Hepatocyte (in vitro differentiated cells): ENCODE results near the gene LAPTM5. TPM values are rescaled to one million over a fixed set of nuclear protein-coding genes. Genes with fewer than 3 reads are reported as not detected.

Experiments used
- DNase-seq: peaks from one replicate; pipeline ENCODE4 v3.0.0-alpha.2; 2016; ENCODE audit warnings: low spot score
- H2AFZ ChIP-seq: fragments of 200-600 bp; sonication (generic); 2 replicates; pipeline ENCODE4 v1.6.0; 2016; ENCODE audit warnings: antibody characterized with exemption, mild to moderate bottlenecking
- H3K27ac ChIP-seq: fragments of 200-600 bp; sonication (generic); 2 replicates; pipeline ENCODE4 v1.5.1; 2016; ENCODE audit warnings: mild to moderate bottlenecking
- H3K27me3 ChIP-seq: fragments of 200-600 bp; sonication (generic); 2 replicates; pipeline ENCODE4 v1.6.1; 2016
- H3K36me3 ChIP-seq: fragments of 200-600 bp; sonication (generic); replicated peaks from 2 replicates; pipeline ENCODE4 v1.5.1; 2016; ENCODE audit warnings: low read depth; ENCODE audit not compliant: insufficient read depth
- H3K4me1 ChIP-seq: fragments of 200-600 bp; sonication (generic); 2 replicates; pipeline ENCODE4 v1.5.1; 2016; ENCODE audit warnings: mild to moderate bottlenecking, moderate library complexity; ENCODE audit not compliant: insufficient read depth
- H3K4me2 ChIP-seq: fragments of 200-600 bp; sonication (generic); 2 replicates; pipeline ENCODE4 v1.6.0; 2016
- H3K4me3 ChIP-seq: fragments of 200-600 bp; sonication (generic); 2 replicates; pipeline ENCODE4 v1.5.1; 2016; ENCODE audit warnings: mild to moderate bottlenecking
- H3K79me2 ChIP-seq: fragments of 200-600 bp; sonication (generic); 2 replicates; pipeline ENCODE4 v1.6.0; 2017; ENCODE audit warnings: mild to moderate bottlenecking
- H3K9me2 ChIP-seq: fragments of 200-600 bp; sonication (generic); replicated peaks from 2 replicates; pipeline ENCODE4 v1.6.0; 2017; ENCODE audit warnings: mild to moderate bottlenecking; ENCODE audit not compliant: insufficient read depth
- H3K9me3 ChIP-seq: fragments of 200-600 bp; sonication (generic); 2 replicates; pipeline ENCODE4 v1.5.1; 2016; ENCODE audit warnings: low read depth, mild to moderate bottlenecking
- H4K20me1 ChIP-seq: fragments of 200-600 bp; sonication (generic); 2 replicates; pipeline ENCODE4 v1.6.0; 2016; ENCODE audit warnings: mild to moderate bottlenecking; ENCODE audit not compliant: insufficient read depth, poor library complexity, severe bottlenecking
- CTCF ChIP-seq: fragments of 200-600 bp; sonication (generic); IDR thresholded peaks from 2 replicates; pipeline ENCODE4 v1.5.1; 2016; ENCODE audit warnings: antibody characterized with exemption, mild to moderate bottlenecking; ENCODE audit not compliant: poor library complexity
- EZH2 ChIP-seq: fragments of 200-600 bp; sonication (generic); IDR thresholded peaks from 2 replicates; pipeline ENCODE4 v1.6.1; 2016; ENCODE audit warnings: antibody characterized with exemption, mild to moderate bottlenecking, borderline replicate concordance
- EZH2phosphoT487 ChIP-seq: fragments of 200-600 bp; sonication (generic); IDR thresholded peaks from one replicate; pipeline ENCODE4 v1.6.1; 2018; ENCODE audit warnings: antibody characterized with exemption, mild to moderate bottlenecking, low read depth, moderate library complexity; ENCODE audit not compliant: unreplicated experiment, severe bottlenecking
- WGBS: methylation state at CpG from one replicate; pipeline ENCODE4 v1.1.6; 2016; ENCODE audit warnings: low lambda C conversion rate; ENCODE audit errors: missing lambda C conversion rate; 5-methylcytosine and 5-hydroxymethylcytosine counted together
- polyA plus RNA-seq: library from polyadenylated mRNA; unstranded; fragments of >200 nt; fragmentation: Nextera tagmentation; extraction: Ambion mirVana; gene quantifications from 2 replicates; pipeline ENCODE4 v1.2.1, GENCODE V29; 2016
- total RNA-seq: library from RNA; depleted of rRNA; stranded (reverse); fragments of >200 nt; gene quantifications from 2 replicates; pipeline ENCODE4 v1.2.3, GENCODE V29; 2014

Gene LAPTM5
- total and polyA plus RNA-seq, 2 experiments from 2014 or later: 2.6 to 3.2 TPM

DNA sequence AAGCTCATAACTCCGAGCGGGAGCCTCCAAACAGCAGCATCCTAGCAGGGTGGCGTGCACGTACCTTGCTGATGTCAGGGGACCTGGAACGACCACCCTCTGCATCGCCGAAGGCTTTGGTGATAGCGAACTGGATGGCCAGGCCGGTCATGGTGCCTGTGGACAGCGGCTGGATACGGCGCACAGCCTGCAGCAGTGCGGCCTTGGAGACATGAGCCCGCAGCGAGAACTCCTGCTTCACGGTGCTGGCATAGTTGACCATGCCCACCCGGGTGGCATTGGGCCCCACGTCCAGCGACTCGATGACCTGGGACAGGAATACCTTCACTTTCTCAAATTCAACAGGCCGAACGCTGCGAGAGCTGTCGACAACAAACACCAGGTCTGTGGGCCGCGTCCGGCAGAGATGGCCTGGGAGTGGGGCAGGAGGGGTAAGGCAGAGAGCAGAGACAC, 36.2 kb downstream of the LAPTM5 start:
- no peak for TF ChIP-seq EZH2
- TF ChIP-seq EZH2phosphoT487: no peak
- TF ChIP-seq CTCF: no peak
- WGBS: 97% methylated on average over 27 of the region's 27 CpGs

DNA sequence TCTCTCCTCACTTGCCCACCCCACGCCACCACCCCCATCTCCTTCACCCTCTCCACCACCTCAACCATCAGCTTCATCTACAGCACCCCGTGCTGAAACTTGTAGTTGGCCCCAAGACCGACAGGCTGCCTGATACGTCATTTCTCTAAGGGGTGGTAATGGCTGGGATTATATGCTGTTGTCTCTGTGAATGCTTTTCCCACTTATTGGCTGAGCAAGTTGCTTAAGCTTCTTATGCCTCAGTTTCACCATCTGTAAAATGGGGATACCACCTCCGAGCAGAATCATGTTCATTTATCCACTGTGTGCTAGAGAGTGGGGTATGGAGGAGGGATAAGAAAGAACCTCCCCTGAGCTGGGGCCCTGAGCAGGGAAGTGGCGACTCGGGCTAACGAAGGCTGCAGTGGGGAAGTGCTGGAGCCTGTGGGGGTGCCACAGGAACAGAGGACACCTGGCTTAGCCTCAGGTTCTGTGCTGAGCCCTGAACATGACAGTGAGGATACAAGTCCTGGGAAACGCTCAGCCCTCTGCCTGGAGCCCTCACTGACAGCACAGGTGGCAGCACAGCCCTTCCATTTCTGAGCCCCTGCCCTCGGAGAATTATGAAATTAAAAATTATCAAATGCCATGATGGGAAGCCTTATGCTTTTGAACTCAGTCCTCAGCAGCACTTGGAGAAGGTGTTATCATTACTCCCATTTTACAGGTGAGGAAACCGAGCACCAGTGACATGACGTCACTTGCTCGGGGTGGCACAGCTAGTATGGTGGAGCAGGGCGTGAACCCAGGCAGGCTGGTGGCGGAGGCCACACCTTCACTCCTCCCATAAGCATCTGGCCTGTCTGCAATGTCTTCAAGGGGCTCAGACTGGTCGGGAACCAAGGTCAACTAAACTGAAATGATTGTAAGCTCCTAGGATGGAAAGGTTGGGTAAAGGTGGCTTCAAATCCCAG, 37.0 kb downstream of the LAPTM5 start:
- H3K27ac ChIP-seq: no peak overlapping the region
- no peaks in the 10 kb centered on the region for H3K36me3 ChIP-seq
- peaks cover 4% of the 10 kb centered on the region for H3K4me1 ChIP-seq
- WGBS: 90% methylated on average over 16 of the region's 16 CpGs
- H3K4me3 ChIP-seq: no peak overlapping the region
- H3K9me3 ChIP-seq: no peaks in the 10 kb centered on the region
- TF ChIP-seq EZH2 (no peak), EZH2phosphoT487 (no peak), CTCF (no peak)
- H2AFZ ChIP-seq: no peak overlapping the region
- H4K20me1 ChIP-seq: no peaks in the 10 kb centered on the region
- no peaks in the 10 kb centered on the region for H3K9me2 ChIP-seq
- no peaks in the 10 kb centered on the region for H3K27me3 ChIP-seq
- H3K4me2 ChIP-seq: no peak overlapping the region
- no peak for DNase-seq
- H3K79me2 ChIP-seq: peaks cover 3% of the 10 kb centered on the region

More for the DNA sequence above, 36.2 kb downstream of the LAPTM5 start:
- H3K27ac ChIP-seq: no peak overlapping the region
- no peaks in the 10 kb centered on the region for H3K36me3 ChIP-seq
- no peak overlapping the region for H3K4me2 ChIP-seq
- no peaks in the 10 kb centered on the region for H3K9me2 ChIP-seq
- H3K79me2 ChIP-seq: peaks cover 3% of the 10 kb centered on the region
- H3K27me3 ChIP-seq: no peaks in the 10 kb centered on the region
- no peak overlapping the region for H3K4me3 ChIP-seq
- DNase-seq: no peak
- no peaks in the 10 kb centered on the region for H3K9me3 ChIP-seq
- peaks cover 10% of the 10 kb centered on the region for H3K4me1 ChIP-seq
- H4K20me1 ChIP-seq: no peaks in the 10 kb centered on the region
- H2AFZ ChIP-seq: no peak overlapping the region

DNA sequence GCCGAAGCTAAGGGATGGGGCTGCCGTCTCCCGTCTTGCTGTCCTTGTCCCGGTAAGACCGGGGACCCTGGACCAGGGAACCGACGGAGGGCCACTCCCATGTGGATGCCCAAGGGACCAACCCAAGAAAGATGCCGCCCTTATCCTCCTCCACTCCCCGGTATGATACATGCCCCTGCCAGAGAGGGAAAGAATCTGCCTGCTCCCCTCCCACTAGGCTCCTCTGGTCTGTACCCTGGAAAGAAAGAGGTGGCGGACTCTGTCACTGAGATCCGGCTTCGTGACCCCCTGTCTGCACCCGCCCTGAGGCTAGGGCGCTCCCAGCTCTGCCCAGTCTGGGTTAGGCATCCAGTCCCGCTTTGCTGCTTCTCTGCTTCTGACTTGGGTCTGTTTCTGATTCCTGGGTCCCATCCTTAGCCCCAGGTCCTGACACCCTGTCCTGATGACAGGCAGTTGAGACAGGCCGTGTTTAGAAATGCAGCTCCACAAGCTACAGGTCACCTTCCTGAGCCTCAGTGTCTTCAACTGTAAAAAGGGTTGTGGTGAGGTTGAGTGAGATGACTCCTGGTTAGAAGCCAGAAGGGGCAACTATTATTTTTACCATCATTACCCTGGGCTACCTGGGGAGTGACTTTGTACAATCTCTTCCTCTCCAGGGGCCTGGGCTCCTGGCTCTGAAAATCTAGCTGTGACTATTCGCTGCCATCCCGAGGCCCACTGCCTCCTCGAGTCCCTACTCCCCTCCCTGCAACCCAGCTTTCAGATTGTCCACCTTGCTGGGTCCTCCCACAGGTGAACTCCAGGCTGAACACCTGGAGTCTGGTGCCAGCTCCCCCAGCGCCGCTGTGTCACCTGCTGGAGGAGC, 37.9 kb downstream of the LAPTM5 start:
- no peak for DNase-seq
- H3K79me2 ChIP-seq: peaks cover 3% of the 10 kb centered on the region
- no peaks in the 10 kb centered on the region for H3K9me3 ChIP-seq
- no peak overlapping the region for H2AFZ ChIP-seq
- 42% methylated on average over 20 of the region's 21 CpGs for WGBS
- H3K27ac ChIP-seq: peak overlapping the region; percentile 100
- H3K4me1 ChIP-seq: peaks cover 3% of the 10 kb centered on the region
- no peaks in the 10 kb centered on the region for H3K9me2 ChIP-seq
- H3K4me3 ChIP-seq: peak overlapping the region; percentile 45
- no peaks in the 10 kb centered on the region for H4K20me1 ChIP-seq
- no peaks in the 10 kb centered on the region for H3K36me3 ChIP-seq
- H3K4me2 ChIP-seq: peak overlapping the region; percentile 99
- TF ChIP-seq EZH2 (no peak), CTCF (no peak), EZH2phosphoT487 (no peak)
- H3K27me3 ChIP-seq: no peaks in the 10 kb centered on the region
